ENCODE measurements around the gene TMEM26. TPM values are rescaled to one million over a fixed set of nuclear protein-coding genes. Genes with fewer than 3 reads are reported as not detected.
"Not testable (repeated sequence)": the region's sequence is repeated elsewhere in the genome, so short reads cannot be mapped to it uniquely, and the experiment has no call there.

Gene TMEM26
- total RNA-seq, 1 experiment from 2014 or later, result not detected

- DNase-seq (ENCODE audit: low spot score), result no peak
Observed at GRCh38 chr10:61400524-61400923, 52.7 kb downstream of the TMEM26 start.

- no peak for DNase-seq (ENCODE audit: low spot score)
Observed at GRCh38 chr10:61399406-61399805, 53.8 kb downstream of the TMEM26 start.

- DNase-seq (ENCODE audit: low spot score), result peak; percentile 5
Observed at GRCh38 chr10:61398366-61399129, 54.6 kb downstream of the TMEM26 start.

- no peak for DNase-seq (ENCODE audit: low spot score)
Observed at GRCh38 chr10:61397175-61397986, 55.8 kb downstream of the TMEM26 start.

GRCh38 chr10:61391281-61391680 is 61.9 kb downstream of the TMEM26 start:
- no peak for DNase-seq (ENCODE audit: low spot score)

- no peak for DNase-seq (ENCODE audit: low spot score)
Observed at GRCh38 chr10:61390851-61391250, 62.3 kb downstream of the TMEM26 start.

GRCh38 chr10:61389887-61390286 is 63.3 kb downstream of the TMEM26 start:
- no peak for DNase-seq (ENCODE audit: low spot score)

GRCh38 chr10:61388986-61389385 is 64.2 kb downstream of the TMEM26 start:
- DNase-seq (ENCODE audit: low spot score), result not testable (repeated sequence)

- DNase-seq (ENCODE audit: low spot score), result no peak
Observed at GRCh38 chr10:61385231-61386001, 67.8 kb downstream of the TMEM26 start.

- DNase-seq (ENCODE audit: low spot score), result not testable (repeated sequence)
Observed at GRCh38 chr10:61381153-61381552, 72.0 kb downstream of the TMEM26 start.

- DNase-seq (ENCODE audit: low spot score), result no peak
Observed at GRCh38 chr10:61378865-61379264, 74.3 kb downstream of the TMEM26 start.

GRCh38 chr10:61376908-61377368 is 76.2 kb downstream of the TMEM26 start:
- DNase-seq (ENCODE audit: low spot score), result no peak

- no peak for DNase-seq (ENCODE audit: low spot score)
Observed at GRCh38 chr10:61376377-61376776, 76.8 kb downstream of the TMEM26 start.

- DNase-seq (ENCODE audit: low spot score), result no peak
Observed at GRCh38 chr10:61366365-61366764, 86.8 kb downstream of the TMEM26 start.

GRCh38 chr10:61364619-61365018 is 88.6 kb downstream of the TMEM26 start:
- DNase-seq (ENCODE audit: low spot score), result no peak

GRCh38 chr10:61363006-61363405 is 90.2 kb downstream of the TMEM26 start:
- no peak for DNase-seq (ENCODE audit: low spot score)

- DNase-seq (ENCODE audit: low spot score), result no peak
Observed at GRCh38 chr10:61359452-61359851, 93.7 kb downstream of the TMEM26 start.

GRCh38 chr10:61357687-61358086 is 95.5 kb downstream of the TMEM26 start:
- DNase-seq (ENCODE audit: low spot score), result no peak
